ENCODE measurements around the gene SCARB1.
"Not testable (repeated sequence)": the region's sequence is repeated elsewhere in the genome, so short reads cannot be mapped to it uniquely, and the experiment has no call there.

SCARB1 gene

GRCh38 chr12:124883263-124884130 is 19.8 kb upstream of the SCARB1 start:
- no peak for DNase-seq

- DNase-seq = no peak
Measured at GRCh38 chr12:124881123-124881522, 17.5 kb upstream of the SCARB1 start.

GRCh38 chr12:124880335-124880734 is 16.7 kb upstream of the SCARB1 start:
- not testable (repeated sequence) for DNase-seq

- no peak for DNase-seq
Measured at GRCh38 chr12:124878795-124879516, 15.3 kb upstream of the SCARB1 start.

- no peak for DNase-seq
Measured at GRCh38 chr12:124877423-124877822, 13.8 kb upstream of the SCARB1 start.

- no peak for DNase-seq
Measured at GRCh38 chr12:124876171-124876570, 12.5 kb upstream of the SCARB1 start.

- DNase-seq = no peak
Measured at GRCh38 chr12:124875803-124876132, 12.1 kb upstream of the SCARB1 start.

- DNase-seq = no peak
Measured at GRCh38 chr12:124874988-124875802, 11.5 kb upstream of the SCARB1 start.

GRCh38 chr12:124874188-124874587 is 10.5 kb upstream of the SCARB1 start:
- no peak for DNase-seq

GRCh38 chr12:124872068-124872719 is 8.5 kb upstream of the SCARB1 start:
- DNase-seq = no peak

GRCh38 chr12:124871297-124871696 is 7.6 kb upstream of the SCARB1 start:
- no peak for DNase-seq

GRCh38 chr12:124870515-124870914 is 6.9 kb upstream of the SCARB1 start:
- no peak for DNase-seq

- DNase-seq = no peak
Measured at GRCh38 chr12:124869059-124869665, 5.5 kb upstream of the SCARB1 start.

- DNase-seq = no peak
Measured at GRCh38 chr12:124868252-124869058, 4.8 kb upstream of the SCARB1 start.

GRCh38 chr12:124867401-124867930 is 3.8 kb upstream of the SCARB1 start:
- DNase-seq = no peak

GRCh38 chr12:124866883-124867400 is 3.3 kb upstream of the SCARB1 start:
- DNase-seq = no peak

- no peak for DNase-seq
Measured at GRCh38 chr12:124866195-124866882, 2.7 kb upstream of the SCARB1 start.

GRCh38 chr12:124865728-124866127 is 2.1 kb upstream of the SCARB1 start:
- DNase-seq = no peak

- DNase-seq = no peak
Measured at GRCh38 chr12:124864326-124864752, 675 bp upstream of the SCARB1 start.

- no peak for DNase-seq
Measured at GRCh38 chr12:124862768-124863415, 772 bp downstream of the SCARB1 start.

Data from effector CD4-positive, alpha-beta T cell (primary cell).